ENCODE measurements around the gene WDR18.

DNA sequence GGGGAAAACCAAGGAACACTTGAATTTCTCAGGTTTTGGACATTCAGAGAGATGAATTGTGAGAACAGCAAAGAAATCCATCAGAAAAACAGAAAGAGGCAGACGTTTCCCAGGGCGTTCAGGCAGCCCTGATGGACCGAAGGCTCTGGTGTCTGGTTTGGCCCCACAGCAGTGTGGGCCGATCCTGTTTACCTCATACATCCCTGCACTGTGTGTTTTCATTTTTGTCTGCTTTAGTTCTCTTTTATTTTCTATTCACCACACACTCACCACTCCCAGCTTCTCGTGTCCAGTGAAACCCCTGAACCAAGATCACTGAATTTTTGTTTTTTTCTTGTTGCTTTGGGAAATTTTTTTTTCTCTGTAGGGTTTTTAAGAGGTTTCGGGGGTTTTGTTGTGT lies 11.9 kb upstream of the WDR18 start:
- TF ChIP-seq POLR2A (IDR thresholded peaks at IDR 0.05; ENCODE audit: low read length) (no peak), GATA1 (IDR thresholded peaks at IDR 0.05; ENCODE audit: low read depth, low read length) (no peak)
